ENCODE measurements around the gene CYP2C19. TPM values are rescaled to one million over a fixed set of nuclear protein-coding genes. Genes with fewer than 3 reads are reported as not detected.
"Not testable (repeated sequence)": the region's sequence is repeated elsewhere in the genome, so short reads cannot be mapped to it uniquely, and the experiment has no call there.

The CYP2C19 gene
- total RNA-seq, 2 experiments from 2014 or later: not detected

DNA sequence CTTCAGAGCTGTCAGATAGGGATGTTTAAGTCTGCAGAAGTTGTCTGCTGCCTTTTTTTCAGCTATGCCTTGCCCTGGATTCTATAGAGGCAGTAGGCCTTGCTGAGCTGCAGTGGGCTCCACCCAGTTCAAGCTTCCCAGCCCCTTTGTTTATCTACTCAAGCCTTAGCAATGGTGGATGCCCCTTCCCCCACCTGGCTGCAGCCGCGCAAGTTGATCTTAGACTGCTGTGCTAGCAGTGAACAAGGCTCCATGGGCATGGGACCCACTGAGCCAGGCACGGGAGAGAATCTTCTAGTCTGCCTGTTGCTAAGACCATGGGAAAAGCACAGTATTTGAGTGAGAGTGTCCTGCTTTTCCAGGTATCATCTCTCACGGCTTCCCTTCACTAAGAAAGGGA is 38.1 kb downstream of the CYP2C19 start:
- H3K27me3 Mint-ChIP-seq (ENCODE audit: low read depth); POLR2A ChIA-PET; ATAC-seq; H3K27ac Mint-ChIP-seq; H3K4me3 Mint-ChIP-seq; H3K36me3 Mint-ChIP-seq (ENCODE audit: low read depth); H3K4me1 Mint-ChIP-seq (ENCODE audit: low read depth); H3K9me3 Mint-ChIP-seq (ENCODE audit: insufficient read depth); CTCF ChIA-PET; DNase-seq: not testable (repeated sequence)

DNA sequence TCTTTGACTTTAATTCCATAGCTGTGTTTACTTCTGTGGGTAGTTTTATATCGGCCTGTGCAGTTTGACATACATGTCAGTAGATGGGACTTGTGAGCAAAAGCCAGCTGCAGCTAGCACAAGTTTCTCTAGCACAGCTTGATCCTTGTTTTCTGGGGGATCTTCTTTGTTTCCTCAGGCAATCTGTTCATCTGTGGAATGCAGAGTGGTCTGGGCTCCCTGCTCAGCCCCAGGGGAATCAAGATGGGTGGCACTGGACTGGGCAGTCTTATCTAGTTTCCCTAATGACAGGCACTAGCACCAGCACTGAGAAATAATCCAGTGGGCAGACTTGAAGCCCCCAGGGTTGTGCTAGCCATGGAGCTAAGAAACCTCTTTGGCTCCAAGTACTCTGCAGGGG is 40.8 kb downstream of the CYP2C19 start:
- H3K4me3 Mint-ChIP-seq: no peak overlapping the region
- no peak overlapping the region for H3K27ac Mint-ChIP-seq
- CTCF ChIA-PET: no interaction called here
- H3K4me1 Mint-ChIP-seq (ENCODE audit: low read depth): no peaks in the 10 kb centered on the region
- POLR2A ChIA-PET: no interaction called here
- no peak for ATAC-seq
- H3K36me3 Mint-ChIP-seq (ENCODE audit: low read depth): no peaks in the 10 kb centered on the region
- H3K9me3 Mint-ChIP-seq (ENCODE audit: insufficient read depth): no peaks in the 10 kb centered on the region
- no peaks in the 10 kb centered on the region for H3K27me3 Mint-ChIP-seq (ENCODE audit: low read depth)
- no peak for DNase-seq

DNA sequence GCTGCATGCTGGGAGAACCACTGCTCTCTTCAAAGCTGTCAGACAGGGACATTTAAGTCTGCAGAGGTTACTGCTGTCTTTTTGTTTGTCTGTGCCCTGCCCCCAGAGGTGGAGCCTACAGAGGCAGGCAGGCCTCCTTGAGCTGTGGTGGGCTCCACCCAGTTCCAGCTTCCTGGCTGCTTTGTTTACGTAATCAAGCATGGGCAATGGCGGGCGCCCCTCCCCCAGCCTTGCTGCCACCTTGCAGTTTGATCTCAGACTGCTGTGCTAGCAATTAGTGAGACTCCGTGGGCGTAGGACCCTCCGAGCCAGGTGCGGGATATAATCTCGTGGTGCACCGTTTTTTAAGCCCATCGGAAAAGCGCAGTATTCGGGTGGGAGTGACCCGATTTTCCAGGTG is 67.5 kb downstream of the CYP2C19 start:
- H3K36me3 Mint-ChIP-seq (ENCODE audit: low read depth); H3K9me3 Mint-ChIP-seq (ENCODE audit: insufficient read depth); H3K27ac Mint-ChIP-seq; DNase-seq; ATAC-seq; H3K4me3 Mint-ChIP-seq; POLR2A ChIA-PET; CTCF ChIA-PET; H3K4me1 Mint-ChIP-seq (ENCODE audit: low read depth); H3K27me3 Mint-ChIP-seq (ENCODE audit: low read depth): not testable (repeated sequence)

DNA sequence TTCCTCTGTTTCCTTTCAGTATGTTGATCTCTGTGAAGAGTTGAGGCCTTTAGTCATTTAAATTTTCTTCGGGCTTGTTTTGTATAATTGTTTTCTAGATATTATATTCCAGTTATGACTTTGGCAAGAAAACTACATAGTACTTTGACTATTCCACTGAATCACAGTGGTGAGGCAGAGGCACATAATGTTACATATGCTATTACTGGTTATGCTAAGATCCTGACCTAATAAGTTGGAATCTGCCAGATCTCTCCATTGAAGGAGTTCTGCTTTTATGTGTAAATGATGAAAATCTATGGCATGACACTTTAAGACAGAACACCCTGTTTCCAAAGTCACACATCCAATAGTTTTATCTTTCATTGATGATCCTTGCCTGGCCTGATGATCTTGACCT is 83.7 kb downstream of the CYP2C19 start:
- ChIA-PET CTCF (no interaction called here), POLR2A (no interaction called here)
- no peaks in the 10 kb centered on the region for H3K27me3 Mint-ChIP-seq (ENCODE audit: low read depth)

DNA sequence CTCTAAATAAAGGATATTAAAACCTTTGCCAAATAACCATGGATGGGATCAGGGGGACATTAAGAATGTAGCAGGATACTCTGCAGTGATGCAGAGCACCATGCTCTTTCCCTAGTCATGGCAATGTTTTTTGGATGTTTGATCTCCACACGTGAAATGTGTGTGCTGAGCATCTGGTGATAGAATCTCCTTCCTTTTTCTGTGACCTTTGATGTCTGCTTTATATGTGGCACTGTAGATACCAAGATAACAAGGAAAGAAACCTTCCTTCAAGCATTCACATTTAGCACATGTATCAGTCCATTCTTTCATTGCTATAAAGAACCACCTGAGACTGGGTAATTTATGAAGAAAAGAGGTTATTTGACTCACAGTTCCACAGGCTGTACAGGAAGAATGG is 88.3 kb downstream of the CYP2C19 start:
- ChIA-PET POLR2A (no interaction called here), CTCF (no interaction called here)
- Mint-ChIP-seq H3K4me1 (ENCODE audit: low read depth) (no peaks in the 10 kb centered on the region), H3K36me3 (ENCODE audit: low read depth) (no peaks in the 10 kb centered on the region), H3K4me3 (no peak overlapping the region), H3K9me3 (ENCODE audit: insufficient read depth) (no peaks in the 10 kb centered on the region), H3K27me3 (ENCODE audit: low read depth) (no peaks in the 10 kb centered on the region), H3K27ac (no peak overlapping the region)
- no peak for ATAC-seq
- no peak for DNase-seq

More for the DNA sequence above, 83.7 kb downstream of the CYP2C19 start:
- DNase-seq: no peak
- no peaks in the 10 kb centered on the region for H3K9me3 Mint-ChIP-seq (ENCODE audit: insufficient read depth)
- no peak overlapping the region for H3K27ac Mint-ChIP-seq
- H3K4me3 Mint-ChIP-seq: no peak overlapping the region
- H3K4me1 Mint-ChIP-seq (ENCODE audit: low read depth): no peaks in the 10 kb centered on the region
- H3K36me3 Mint-ChIP-seq (ENCODE audit: low read depth): no peaks in the 10 kb centered on the region
- ATAC-seq: no peak

DNA sequence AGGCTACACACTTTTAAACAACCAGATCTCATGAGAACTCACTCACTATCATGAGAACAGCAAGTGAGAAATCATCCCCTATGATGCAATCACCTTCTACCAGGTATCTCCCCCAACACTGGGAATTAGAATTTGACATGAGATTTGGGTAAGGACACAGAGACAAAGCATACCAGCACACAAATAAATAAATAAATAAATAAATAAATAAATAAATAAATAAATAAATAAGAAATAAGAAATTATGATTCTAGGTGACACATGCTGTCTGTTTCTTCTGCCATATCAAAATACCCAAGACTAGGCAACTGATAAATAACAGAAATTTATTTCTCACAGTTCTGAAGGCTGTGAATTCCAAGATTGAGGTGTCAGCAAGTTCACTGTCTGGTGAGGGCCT is 88.8 kb downstream of the CYP2C19 start:
- ChIA-PET POLR2A (no interaction called here), CTCF (no interaction called here)
- no peaks in the 10 kb centered on the region for H3K4me1 Mint-ChIP-seq (ENCODE audit: low read depth)
- no peaks in the 10 kb centered on the region for H3K9me3 Mint-ChIP-seq (ENCODE audit: insufficient read depth)
- no peak overlapping the region for H3K27ac Mint-ChIP-seq
- ATAC-seq (no peak), DNase-seq (no peak)
- no peaks in the 10 kb centered on the region for H3K27me3 Mint-ChIP-seq (ENCODE audit: low read depth)
- H3K4me3 Mint-ChIP-seq: no peak overlapping the region
- H3K36me3 Mint-ChIP-seq (ENCODE audit: low read depth): no peaks in the 10 kb centered on the region

DNA sequence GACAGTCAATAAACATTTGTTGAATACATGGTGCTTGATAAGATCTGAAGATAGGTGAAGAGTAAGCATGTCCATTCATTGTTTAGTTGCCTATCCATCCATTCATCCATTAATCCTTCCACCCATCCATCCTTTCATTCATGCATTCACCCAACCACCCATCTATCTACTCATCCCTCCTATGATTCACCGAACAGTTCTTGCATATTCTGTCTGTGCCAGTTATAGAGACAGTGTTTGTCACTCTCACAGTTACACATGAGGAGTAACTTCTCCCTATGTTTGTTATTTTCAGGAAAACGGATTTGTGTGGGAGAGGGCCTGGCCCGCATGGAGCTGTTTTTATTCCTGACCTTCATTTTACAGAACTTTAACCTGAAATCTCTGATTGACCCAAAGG is 90.0 kb downstream of the CYP2C19 start:
- CTCF ChIA-PET: no interaction called here
- no peaks in the 10 kb centered on the region for H3K27me3 Mint-ChIP-seq (ENCODE audit: low read depth)
- no peaks in the 10 kb centered on the region for H3K4me1 Mint-ChIP-seq (ENCODE audit: low read depth)
- H3K4me3 Mint-ChIP-seq: no peak overlapping the region
- H3K27ac Mint-ChIP-seq: no peak overlapping the region
- DNase-seq: no peak
- POLR2A ChIA-PET: no interaction called here
- no peak for ATAC-seq
- H3K36me3 Mint-ChIP-seq (ENCODE audit: low read depth): no peaks in the 10 kb centered on the region
- H3K9me3 Mint-ChIP-seq (ENCODE audit: insufficient read depth): no peaks in the 10 kb centered on the region

DNA sequence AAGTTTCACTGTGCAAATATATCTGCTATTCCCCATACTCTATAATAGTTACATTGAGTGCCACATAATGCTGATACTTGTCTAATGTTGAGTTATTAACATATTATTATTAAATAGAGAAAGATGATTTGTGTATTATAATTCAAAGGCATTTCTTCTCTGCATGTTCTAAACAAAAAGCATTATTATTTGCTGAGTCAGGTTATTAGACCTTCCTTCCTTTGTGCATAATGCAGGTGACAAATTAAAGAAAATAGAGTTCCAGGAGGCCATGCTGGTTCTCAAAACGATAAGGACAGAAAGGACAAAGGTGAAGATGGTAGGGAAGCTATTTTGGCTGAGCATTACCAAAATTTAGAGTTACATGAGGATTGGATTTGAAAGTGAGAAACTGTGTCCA is 90.6 kb downstream of the CYP2C19 start:
- H3K9me3 Mint-ChIP-seq (ENCODE audit: insufficient read depth): no peaks in the 10 kb centered on the region
- ChIA-PET CTCF (no interaction called here), POLR2A (no interaction called here)
- no peaks in the 10 kb centered on the region for H3K4me1 Mint-ChIP-seq (ENCODE audit: low read depth)
- no peaks in the 10 kb centered on the region for H3K36me3 Mint-ChIP-seq (ENCODE audit: low read depth)
- no peak overlapping the region for H3K27ac Mint-ChIP-seq
- ATAC-seq (no peak), DNase-seq (no peak)
- no peak overlapping the region for H3K4me3 Mint-ChIP-seq
- no peaks in the 10 kb centered on the region for H3K27me3 Mint-ChIP-seq (ENCODE audit: low read depth)

DNA sequence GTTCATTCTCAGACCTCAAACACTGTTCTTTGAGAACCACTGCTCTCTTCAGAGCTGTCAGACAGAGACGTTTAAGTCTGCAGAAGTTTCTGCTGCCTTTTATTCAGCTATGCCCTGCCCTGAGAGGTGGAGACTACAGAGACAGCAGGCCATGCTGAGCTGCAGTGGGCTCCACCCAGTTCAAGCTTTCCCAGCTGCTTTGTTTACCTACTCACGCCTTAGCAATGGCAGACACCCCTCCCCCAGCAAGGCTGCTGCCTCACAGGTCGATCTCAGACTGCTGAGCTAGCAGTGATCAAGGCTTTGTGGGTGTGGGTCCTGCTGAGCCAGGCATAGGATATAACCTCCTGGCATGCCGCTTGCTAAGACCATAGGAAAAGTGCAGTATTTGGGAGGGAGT is 95.5 kb downstream of the CYP2C19 start:
- peaks cover 3% of the 10 kb centered on the region for H3K9me3 Mint-ChIP-seq (ENCODE audit: insufficient read depth)
- no peak overlapping the region for H3K27ac Mint-ChIP-seq
- no peaks in the 10 kb centered on the region for H3K27me3 Mint-ChIP-seq (ENCODE audit: low read depth)
- ChIA-PET CTCF (no interaction called here), POLR2A (no interaction called here)
- no peak for DNase-seq
- no peak for ATAC-seq
- no peak overlapping the region for H3K4me3 Mint-ChIP-seq
- H3K36me3 Mint-ChIP-seq (ENCODE audit: low read depth): no peaks in the 10 kb centered on the region
- no peaks in the 10 kb centered on the region for H3K4me1 Mint-ChIP-seq (ENCODE audit: low read depth)

DNA sequence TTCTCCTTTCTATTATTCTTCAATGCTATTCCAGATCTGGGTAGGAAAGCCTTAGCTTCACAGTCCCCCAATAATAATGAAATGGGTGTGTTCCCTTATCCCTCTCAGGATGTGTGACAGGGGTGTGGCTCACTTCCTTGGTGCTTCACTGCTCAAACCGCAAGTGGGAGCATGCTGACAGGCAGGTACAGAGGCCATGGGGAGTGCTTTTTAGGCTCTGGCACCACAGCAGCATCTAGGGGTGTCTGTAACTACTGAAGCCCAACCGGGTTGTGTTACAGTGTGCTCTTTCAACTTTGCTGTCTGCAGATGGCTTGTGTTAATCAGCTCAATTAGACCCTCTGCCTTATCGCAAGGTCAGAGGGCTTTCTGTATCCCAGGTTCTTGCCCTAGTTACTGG is 96.6 kb downstream of the CYP2C19 start:
- ChIA-PET CTCF (no interaction called here), POLR2A (no interaction called here)
- Mint-ChIP-seq H3K27ac (no peak overlapping the region), H3K9me3 (ENCODE audit: insufficient read depth) (peaks cover 9% of the 10 kb centered on the region), H3K4me3 (no peak overlapping the region), H3K36me3 (ENCODE audit: low read depth) (no peaks in the 10 kb centered on the region), H3K4me1 (ENCODE audit: low read depth) (no peaks in the 10 kb centered on the region), H3K27me3 (ENCODE audit: low read depth) (no peaks in the 10 kb centered on the region)
- no peak for ATAC-seq
- DNase-seq: no peak

DNA sequence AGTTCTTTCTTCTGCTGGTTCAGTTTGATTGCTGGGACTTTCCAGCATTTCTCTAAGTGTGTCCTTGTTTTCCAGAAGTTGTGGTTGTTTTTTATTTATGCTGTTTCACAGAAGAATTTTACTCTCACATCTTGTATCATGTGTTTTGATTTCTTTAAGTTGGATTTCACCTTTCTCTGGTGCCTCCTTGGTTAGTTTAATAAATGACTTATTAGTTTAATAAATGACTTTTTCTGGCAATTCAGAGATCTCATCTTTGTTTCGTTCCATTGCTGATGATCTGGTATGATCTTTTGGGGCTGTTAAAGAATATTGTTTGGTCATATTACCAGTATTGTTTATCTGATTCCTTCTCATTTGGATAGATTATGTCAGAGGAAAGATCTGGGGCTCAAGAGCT is 116.2 kb downstream of the CYP2C19 start:
- H3K36me3 Mint-ChIP-seq (ENCODE audit: low read depth): no peaks in the 10 kb centered on the region

DNA sequence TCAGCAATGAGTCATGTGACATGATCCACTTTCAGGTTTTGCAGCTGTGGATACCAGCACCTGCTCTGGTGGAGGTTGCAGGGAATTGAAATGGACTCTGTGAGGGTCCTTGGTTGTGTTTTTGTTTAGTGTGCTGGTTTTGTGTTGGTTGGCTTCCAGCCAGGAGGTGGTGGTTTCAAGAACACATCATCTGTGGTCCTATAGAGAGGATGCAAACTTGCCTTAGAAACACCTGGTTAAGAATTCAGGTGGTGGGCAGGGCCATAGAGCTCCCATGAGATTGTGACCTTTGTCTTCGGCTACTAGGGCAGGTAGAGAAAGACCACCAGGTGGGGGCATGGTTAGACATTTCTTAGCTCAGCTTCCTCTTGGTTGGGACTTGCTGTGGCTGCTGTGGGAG is 116.7 kb downstream of the CYP2C19 start:
- no peaks in the 10 kb centered on the region for H3K36me3 Mint-ChIP-seq (ENCODE audit: low read depth)
- CTCF ChIA-PET: no interaction called here
- DNase-seq (no peak), ATAC-seq (no peak)
- POLR2A ChIA-PET: no interaction called here
- H3K4me1 Mint-ChIP-seq (ENCODE audit: low read depth): no peaks in the 10 kb centered on the region
- no peaks in the 10 kb centered on the region for H3K27me3 Mint-ChIP-seq (ENCODE audit: low read depth)
- no peak overlapping the region for H3K27ac Mint-ChIP-seq
- H3K4me3 Mint-ChIP-seq: no peak overlapping the region
- peaks cover 6% of the 10 kb centered on the region for H3K9me3 Mint-ChIP-seq (ENCODE audit: insufficient read depth)

More for the DNA sequence above, 116.2 kb downstream of the CYP2C19 start:
- Mint-ChIP-seq H3K27me3 (ENCODE audit: low read depth) (no peaks in the 10 kb centered on the region), H3K9me3 (ENCODE audit: insufficient read depth) (peaks cover 6% of the 10 kb centered on the region), H3K4me3 (no peak overlapping the region), H3K27ac (no peak overlapping the region), H3K4me1 (ENCODE audit: low read depth) (no peaks in the 10 kb centered on the region)
- ChIA-PET POLR2A (no interaction called here), CTCF (no interaction called here)
- DNase-seq: no peak
- ATAC-seq: no peak

DNA sequence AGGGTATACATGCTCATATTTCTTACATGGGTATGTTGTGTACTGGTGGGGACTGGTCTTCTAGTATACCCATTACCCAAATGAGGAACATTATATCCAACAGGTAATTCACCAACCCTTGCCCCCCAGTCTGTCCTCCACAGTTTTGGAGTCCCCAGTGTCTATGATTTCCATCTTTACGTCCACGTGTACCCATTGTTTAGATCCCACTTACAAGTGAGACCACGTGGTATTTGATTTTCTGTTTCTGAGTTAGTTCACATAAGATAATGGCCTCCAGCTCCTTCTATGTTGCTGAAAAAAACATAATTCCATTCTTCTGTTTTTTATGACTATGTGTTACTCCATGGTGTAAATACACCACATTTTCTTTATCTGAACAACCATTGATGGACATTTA is 126.6 kb downstream of the CYP2C19 start:
- POLR2A ChIA-PET: no interaction called here
- DNase-seq: no peak
- Mint-ChIP-seq H3K36me3 (ENCODE audit: low read depth) (no peaks in the 10 kb centered on the region), H3K9me3 (ENCODE audit: insufficient read depth) (no peaks in the 10 kb centered on the region), H3K4me1 (ENCODE audit: low read depth) (no peaks in the 10 kb centered on the region), H3K27me3 (ENCODE audit: low read depth) (no peaks in the 10 kb centered on the region), H3K27ac (no peak overlapping the region), H3K4me3 (no peak overlapping the region)
- no peak for ATAC-seq
- CTCF ChIA-PET: no interaction called here
